Breast epithelium (tissue), 3 donors: ENCODE data around the gene CTNNA1.

Experiments
- CTCF ChIP-seq, 3 donors: fragments of 450-650 bp; IDR thresholded peaks; one replicate each; pipeline ENCODE4 v1.5.1; 2016 to 2017; ENCODE audit warnings: antibody characterized with exemption in 3 of 3, mild to moderate bottlenecking in 3 of 3, moderate library complexity in 3 of 3
- POLR2A ChIP-seq: fragments of 450-650 bp; IDR thresholded peaks from one replicate; pipeline ENCODE4 v1.6.1; 2016; ENCODE audit warnings: antibody characterized with exemption, mild to moderate bottlenecking, moderate library complexity
- POLR2AphosphoS5 ChIP-seq, 3 donors: sonication (generic); formaldehyde crosslinking; IDR thresholded peaks; one replicate each; pipeline ENCODE4 v1.6.1; 2017; ENCODE audit warnings: antibody characterized with exemption in 3 of 3

DNA sequence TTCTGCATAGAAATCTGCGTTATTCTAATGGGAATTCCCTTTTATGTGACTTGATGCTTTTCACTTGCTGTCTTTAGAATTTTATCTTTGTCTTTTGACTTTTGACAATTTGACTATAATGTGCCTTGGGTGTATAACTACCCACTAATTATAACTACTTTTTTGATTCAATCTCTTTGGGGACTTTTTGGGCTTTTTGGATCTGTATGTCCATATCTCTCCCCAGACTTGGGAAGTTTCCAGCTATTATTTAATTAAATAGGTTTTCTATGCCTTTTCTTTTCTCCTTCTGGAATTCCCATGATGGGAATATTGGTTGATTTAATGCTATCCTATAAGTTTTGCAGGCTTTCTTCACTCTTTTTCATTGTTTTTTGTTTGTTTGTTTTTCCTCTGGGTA is 64.0 kb downstream of the CTNNA1 start:
- TF ChIP-seq CTCF (IDR thresholded peaks at IDR 0.05) (no peak), POLR2AphosphoS5 (IDR thresholded peaks at IDR 0.05) (no peak), POLR2A (no peak)
